Osteoblast (primary cell): ENCODE measurements around the gene ANO10. TPM values are rescaled to one million over a fixed set of nuclear protein-coding genes. Genes with fewer than 3 reads are reported as not detected.

Source experiments
- DNase-seq: peaks from one replicate; pipeline ENCODE4 v3.0.0; 2011; ENCODE audit warnings: low spot score, mixed read lengths; ENCODE audit not compliant: insufficient read length; ENCODE audit errors: missing footprints
- H2AFZ ChIP-seq: 2 replicates; pipeline ENCODE4 v1.6.0; 2011; ENCODE audit warnings: mild to moderate bottlenecking, low read length
- H3K27ac ChIP-seq: 2 replicates; pipeline ENCODE4 v1.5.1; 2011; ENCODE audit warnings: mild to moderate bottlenecking, low read depth, low read length, moderate library complexity
- H3K27me3 ChIP-seq: 2 replicates; pipeline ENCODE4 v1.6.0; 2012; ENCODE audit warnings: mild to moderate bottlenecking, control low read depth, inconsistent platforms, low read length, moderate library complexity; ENCODE audit not compliant: insufficient read depth
- H3K36me3 ChIP-seq: 2 replicates; pipeline ENCODE4 v1.5.1; 2011; ENCODE audit warnings: mild to moderate bottlenecking, low read length, control low read depth, moderate library complexity; ENCODE audit not compliant: insufficient read depth
- H3K4me1 ChIP-seq: 2 replicates; pipeline ENCODE4 v1.5.1; 2011; ENCODE audit warnings: mild to moderate bottlenecking, low read length, control low read depth, moderate library complexity; ENCODE audit not compliant: insufficient read depth
- H3K4me2 ChIP-seq: 2 replicates; pipeline ENCODE4 v1.6.0; 2011; ENCODE audit warnings: mild to moderate bottlenecking, low read length; ENCODE audit not compliant: insufficient read depth
- H3K4me3 ChIP-seq: fragments of 200-600 bp; sonication (generic); 3 replicates; pipeline ENCODE4 v1.5.1; 2012; ENCODE audit warnings: mild to moderate bottlenecking, low read length, inconsistent platforms; ENCODE audit not compliant: insufficient read depth
- H3K79me2 ChIP-seq: 2 replicates; pipeline ENCODE4 v1.6.0; 2012; ENCODE audit warnings: mild to moderate bottlenecking, low read length, control low read depth, inconsistent platforms; ENCODE audit not compliant: insufficient read depth
- H3K9me3 ChIP-seq: 2 replicates; pipeline ENCODE4 v1.5.1; 2011; ENCODE audit warnings: low read depth, low read length, control low read depth
- H4K20me1 ChIP-seq: 2 replicates; pipeline ENCODE4 v1.6.0; 2012; ENCODE audit warnings: mild to moderate bottlenecking, low read length, control low read depth; ENCODE audit not compliant: insufficient read depth
- CTCF ChIP-seq: IDR thresholded peaks from 2 replicates; pipeline ENCODE4 v1.5.1; 2011; ENCODE audit warnings: mild to moderate bottlenecking, low read depth, low read length, moderate library complexity; ENCODE audit errors: extremely low read depth
- total RNA-seq: library from RNA; depleted of rRNA; stranded (reverse); fragments of >200 nt; gene quantifications from 2 replicates; pipeline ENCODE4 v1.2.3, GENCODE V29; 2012

ANO10 gene
- total RNA-seq, 1 donor = 55.7 TPM

- Histone ChIP-seq H3K36me3 (no peaks in the 10 kb centered on the region), H3K27ac (no peak overlapping the region), H3K4me2 (peak overlapping the region; percentile 7), H3K4me1 (peaks cover 4% of the 10 kb centered on the region), H4K20me1 (no peaks in the 10 kb centered on the region), H3K27me3 (no peaks in the 10 kb centered on the region), H2AFZ (no peak overlapping the region), H3K9me3 (no peaks in the 10 kb centered on the region), H3K4me3 (no peak overlapping the region), H3K79me2 (no peaks in the 10 kb centered on the region)
- no peak for TF ChIP-seq CTCF
- DNase-seq = no peak
Observed at GRCh38 chr3:43525941-43526607, 95.7 kb downstream of the ANO10 start.

GRCh38 chr3:43525386-43525785 is 96.4 kb downstream of the ANO10 start:
- Histone ChIP-seq H3K36me3 (no peaks in the 10 kb centered on the region), H4K20me1 (no peaks in the 10 kb centered on the region), H3K4me3 (no peak overlapping the region), H3K27ac (no peak overlapping the region), H3K27me3 (no peaks in the 10 kb centered on the region), H3K79me2 (no peaks in the 10 kb centered on the region), H2AFZ (no peak overlapping the region), H3K4me1 (peaks cover 4% of the 10 kb centered on the region), H3K4me2 (no peak overlapping the region), H3K9me3 (no peaks in the 10 kb centered on the region)
- no peak for TF ChIP-seq CTCF
- no peak for DNase-seq

GRCh38 chr3:43523454-43524053 is 98.3 kb downstream of the ANO10 start:
- TF ChIP-seq CTCF = no peak
- no peaks in the 10 kb centered on the region for H4K20me1 ChIP-seq
- H3K4me3 ChIP-seq = no peak overlapping the region
- H3K27me3 ChIP-seq = no peaks in the 10 kb centered on the region
- H3K27ac ChIP-seq = no peak overlapping the region
- H3K79me2 ChIP-seq = no peaks in the 10 kb centered on the region
- no peaks in the 10 kb centered on the region for H3K9me3 ChIP-seq
- no peak overlapping the region for H2AFZ ChIP-seq
- H3K4me2 ChIP-seq = no peak overlapping the region
- no peaks in the 10 kb centered on the region for H3K36me3 ChIP-seq
- no peak for DNase-seq
- H3K4me1 ChIP-seq = peaks cover 4% of the 10 kb centered on the region

GRCh38 chr3:43522727-43523362 is 99.0 kb downstream of the ANO10 start:
- H3K27me3 ChIP-seq = no peaks in the 10 kb centered on the region
- no peaks in the 10 kb centered on the region for H3K36me3 ChIP-seq
- DNase-seq = no peak
- H4K20me1 ChIP-seq = no peaks in the 10 kb centered on the region
- H3K4me1 ChIP-seq = peaks cover 4% of the 10 kb centered on the region
- no peak for TF ChIP-seq CTCF
- no peaks in the 10 kb centered on the region for H3K9me3 ChIP-seq
- no peak overlapping the region for H3K27ac ChIP-seq
- no peak overlapping the region for H3K4me3 ChIP-seq
- H3K79me2 ChIP-seq = no peaks in the 10 kb centered on the region
- H3K4me2 ChIP-seq = no peak overlapping the region
- H2AFZ ChIP-seq = no peak overlapping the region
